HG03025 (cell line): ENCODE results near the gene RASD1.

ENCODE experiments used
- ATAC-seq: cut with Tn5 transposase; IDR thresholded peaks from one replicate; pipeline ENCODE4 v1.9.1; 2021; ENCODE audit warnings: mild to moderate bottlenecking, moderate library complexity; ENCODE audit not compliant: unreplicated experiment, low FRiP score

The RASD1 gene

DNA sequence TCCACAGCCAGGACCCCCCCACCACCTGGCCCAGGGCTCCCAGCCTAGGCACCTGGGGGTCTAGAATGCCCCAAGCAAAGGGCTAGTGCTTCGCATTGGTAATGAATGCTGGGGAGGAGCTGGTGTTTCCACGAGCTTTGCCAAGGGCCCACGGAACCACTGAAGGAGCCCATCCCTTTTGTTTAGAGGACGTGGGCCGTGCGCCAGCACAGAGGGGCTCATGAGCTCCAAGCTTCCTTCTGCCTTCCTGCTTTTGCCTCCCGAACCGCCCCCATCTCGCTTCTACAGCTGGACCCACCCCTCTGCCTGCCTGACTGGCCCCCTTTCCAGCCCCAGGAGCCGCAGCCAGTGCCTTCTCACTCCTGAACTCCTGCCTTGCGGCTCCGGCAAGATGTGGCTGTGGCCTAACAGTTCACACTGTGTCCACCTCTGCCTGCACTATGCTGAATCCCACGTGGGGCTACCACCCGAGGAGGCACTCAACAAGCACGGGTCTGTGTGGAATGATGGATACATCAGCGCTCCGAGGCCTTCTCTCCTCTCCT is 31.8 kb upstream of the RASD1 start:
- ATAC-seq, result no peak

DNA sequence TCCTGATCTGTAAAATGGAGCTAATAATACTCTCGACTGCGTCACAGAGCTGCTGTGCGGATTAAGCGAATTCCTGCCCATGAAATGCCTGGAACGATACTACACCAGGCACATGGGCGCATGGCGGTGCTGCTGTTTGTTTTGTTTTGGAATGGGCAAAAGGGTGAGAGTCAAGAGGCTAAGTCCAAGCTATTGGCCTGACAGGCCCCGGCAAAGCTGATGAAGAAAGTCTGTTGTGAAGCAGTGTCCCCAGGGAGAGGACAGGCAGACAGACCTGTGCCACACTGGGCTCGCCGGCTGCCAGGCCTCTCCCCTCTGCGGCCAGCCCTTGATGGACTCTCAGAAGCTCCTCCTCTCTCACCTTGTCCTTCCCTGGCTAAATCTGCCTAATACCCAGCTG is 31.3 kb upstream of the RASD1 start:
- no peak for ATAC-seq

DNA sequence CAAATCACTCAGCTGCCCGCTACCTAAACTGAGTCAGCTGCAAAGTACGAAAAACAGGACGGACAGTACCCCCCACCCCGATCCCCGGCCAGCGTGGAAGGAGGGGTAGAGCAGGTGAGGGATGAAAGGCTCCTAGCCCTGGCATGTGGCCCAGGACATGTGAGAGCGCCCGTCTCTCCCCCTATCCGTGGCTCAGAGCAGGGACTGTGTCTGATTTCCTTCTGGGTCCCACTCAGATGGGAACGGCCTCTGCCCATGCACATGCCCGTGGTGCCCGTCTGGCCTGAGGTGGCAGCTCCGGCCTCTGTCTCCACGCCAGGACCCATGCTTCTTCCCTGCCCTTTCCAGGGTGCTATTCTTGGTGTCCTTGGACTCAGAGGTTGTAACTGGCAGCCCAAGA is 30.2 kb upstream of the RASD1 start:
- no peak for ATAC-seq

DNA sequence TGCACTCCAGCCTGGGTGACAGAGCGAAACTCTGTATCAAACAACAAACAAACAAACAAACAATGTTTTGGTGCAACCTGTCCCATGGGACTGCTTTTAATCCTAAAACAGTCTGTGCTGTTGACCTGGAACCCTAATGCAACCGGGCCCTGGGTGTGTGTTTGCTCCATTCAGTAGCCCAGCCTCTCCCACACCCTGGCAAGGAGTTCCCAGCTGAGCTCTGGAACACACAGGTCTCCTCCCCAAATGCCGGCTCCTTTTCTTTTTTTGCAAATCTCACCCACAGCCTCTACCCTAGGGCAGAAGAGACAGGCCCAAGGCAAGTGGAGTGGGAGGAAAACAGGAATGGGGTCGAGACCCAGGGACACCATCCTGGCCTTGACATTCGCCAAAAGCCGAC is 29.8 kb upstream of the RASD1 start:
- no peak for ATAC-seq

DNA sequence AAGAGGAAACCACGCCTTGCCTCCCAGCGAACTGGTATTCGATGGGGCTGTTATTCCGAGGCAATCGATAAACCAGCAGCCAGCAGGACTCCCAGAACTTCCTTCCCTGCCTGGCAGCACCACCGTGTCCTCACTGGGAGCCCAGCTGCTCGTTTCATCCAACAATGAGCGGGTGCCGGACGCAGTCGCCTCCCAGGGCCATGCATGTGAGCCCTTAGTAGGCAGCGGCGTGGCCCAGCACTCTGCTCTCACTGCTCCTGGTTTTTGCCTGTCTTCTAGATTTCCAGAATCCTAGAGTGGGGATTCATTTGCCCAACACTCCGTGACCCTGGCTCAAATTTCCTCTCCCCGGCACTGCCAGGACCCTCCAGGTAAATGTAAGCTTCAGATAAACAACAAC is 29.1 kb upstream of the RASD1 start:
- ATAC-seq, result no peak

DNA sequence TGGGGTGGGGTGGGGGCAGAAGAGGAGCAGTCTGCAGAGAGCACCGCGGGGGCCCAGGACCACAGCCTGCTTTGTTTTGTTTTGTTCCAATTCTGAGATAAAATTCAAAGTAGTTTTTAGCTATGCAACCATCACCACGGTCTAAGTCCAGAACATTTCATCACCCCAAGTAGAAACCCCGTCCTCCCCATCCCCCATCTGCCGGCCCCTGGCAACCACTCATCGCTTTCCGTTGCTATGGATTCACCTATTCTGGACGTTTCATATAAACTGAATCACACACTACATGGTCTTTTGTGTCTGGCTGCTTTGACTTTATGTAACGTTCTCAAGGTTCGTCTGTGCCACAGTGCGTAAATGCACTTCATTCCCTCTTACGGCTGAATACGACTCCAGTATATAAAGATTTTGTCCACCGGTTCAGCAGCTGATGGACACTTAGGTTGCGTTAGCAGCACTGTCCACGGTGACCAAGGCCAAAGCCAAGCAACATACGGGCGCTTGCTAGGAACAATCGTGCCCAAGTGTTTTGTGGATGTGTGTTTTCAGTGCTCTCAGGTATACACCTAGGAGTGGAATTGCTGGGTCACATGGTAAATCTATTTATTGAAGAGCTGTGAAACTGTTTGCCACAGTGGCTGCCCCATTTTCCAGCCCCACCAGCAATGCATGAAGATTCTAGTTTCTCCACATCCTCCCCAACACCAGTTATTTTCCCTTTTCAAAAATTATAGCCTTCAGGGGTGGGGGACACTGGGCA is 27.7 kb upstream of the RASD1 start:
- no peak for ATAC-seq

DNA sequence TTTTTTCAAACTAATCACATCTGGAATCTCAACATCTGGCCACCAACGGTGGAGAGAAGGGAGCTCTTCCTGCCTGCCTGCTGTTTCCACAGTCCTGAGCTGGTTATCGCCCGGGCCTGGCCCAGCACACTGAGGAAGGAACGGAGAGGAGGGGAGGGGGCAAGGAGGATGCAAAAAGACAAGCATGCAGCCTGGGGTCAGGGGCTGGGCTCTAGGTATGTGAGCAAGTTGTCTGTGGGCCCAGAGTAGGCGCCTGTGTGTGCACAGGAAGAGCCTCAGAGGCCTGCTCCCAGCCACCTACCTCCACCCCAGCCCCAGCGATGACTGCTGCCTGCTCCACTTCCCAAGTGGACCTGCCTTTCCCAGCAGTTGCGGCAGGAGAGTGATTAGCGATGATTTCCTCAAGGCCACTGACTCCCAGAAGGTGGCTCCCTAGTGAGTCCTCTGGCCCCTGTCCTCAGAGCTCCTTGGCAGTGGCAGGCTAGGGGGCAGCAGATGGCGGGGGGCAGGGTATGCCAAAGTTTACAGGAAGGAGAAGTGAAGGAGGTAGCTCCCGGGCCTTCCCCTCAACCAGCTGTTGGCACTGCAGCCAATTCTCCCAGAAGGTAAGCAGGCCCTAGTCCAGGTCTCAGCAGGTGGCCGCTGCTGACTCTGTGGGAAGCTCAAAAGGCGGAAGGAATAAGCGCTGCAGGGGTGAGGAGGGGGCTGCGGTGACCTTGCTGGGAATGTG is 27.0 kb upstream of the RASD1 start:
- ATAC-seq, result no peak

DNA sequence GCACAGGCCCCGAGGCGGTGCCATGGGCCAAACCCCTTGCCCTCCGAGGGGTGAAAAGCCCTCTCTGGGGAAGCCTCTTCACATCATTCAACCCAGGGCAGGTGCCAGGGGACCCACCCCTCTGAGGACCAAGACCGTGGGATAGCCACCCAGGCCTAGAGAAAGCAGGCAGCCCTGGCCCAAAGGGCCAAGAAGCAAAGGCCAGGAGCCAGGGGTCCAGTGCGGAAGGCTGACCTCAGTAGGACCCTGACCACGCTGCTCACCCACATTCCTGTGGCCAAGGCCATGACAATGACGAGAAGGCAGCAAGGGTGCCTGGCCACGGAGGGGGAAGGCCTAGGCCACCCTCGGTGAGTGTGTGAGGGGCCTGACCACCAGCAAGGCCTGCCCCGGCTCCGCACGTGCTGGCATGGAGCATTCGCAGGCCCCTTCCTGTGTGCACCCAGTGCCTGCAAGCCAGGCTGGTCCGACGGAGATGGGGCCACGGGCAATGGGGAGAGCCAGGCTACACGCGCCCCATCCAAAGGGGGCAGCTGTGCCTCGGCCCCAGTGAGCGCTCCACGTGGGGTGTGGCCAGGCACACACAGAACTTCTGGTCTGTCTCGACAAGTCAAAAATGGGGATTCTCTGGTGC is 24.5 kb upstream of the RASD1 start:
- ATAC-seq, result no peak

DNA sequence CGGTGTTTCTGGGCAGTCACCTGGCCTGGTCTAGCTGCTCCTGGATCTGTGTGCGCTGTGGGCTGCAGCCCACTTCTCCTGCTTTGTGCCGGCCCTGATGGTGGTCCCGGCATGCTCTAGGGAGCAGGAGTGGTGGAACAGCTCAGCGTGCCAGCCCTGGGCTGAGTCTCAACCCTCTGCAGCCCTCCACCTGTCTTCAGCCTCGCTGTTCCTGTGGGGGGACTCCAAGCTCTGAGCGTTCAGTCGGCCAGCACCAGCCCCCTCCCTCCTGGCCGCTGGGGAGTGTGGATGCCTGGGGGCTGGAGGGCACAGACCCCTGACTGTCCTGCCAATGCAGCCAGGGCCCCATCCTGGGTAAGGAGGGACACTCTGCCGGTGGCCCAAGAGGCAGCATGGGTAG is 23.7 kb upstream of the RASD1 start:
- no peak for ATAC-seq

DNA sequence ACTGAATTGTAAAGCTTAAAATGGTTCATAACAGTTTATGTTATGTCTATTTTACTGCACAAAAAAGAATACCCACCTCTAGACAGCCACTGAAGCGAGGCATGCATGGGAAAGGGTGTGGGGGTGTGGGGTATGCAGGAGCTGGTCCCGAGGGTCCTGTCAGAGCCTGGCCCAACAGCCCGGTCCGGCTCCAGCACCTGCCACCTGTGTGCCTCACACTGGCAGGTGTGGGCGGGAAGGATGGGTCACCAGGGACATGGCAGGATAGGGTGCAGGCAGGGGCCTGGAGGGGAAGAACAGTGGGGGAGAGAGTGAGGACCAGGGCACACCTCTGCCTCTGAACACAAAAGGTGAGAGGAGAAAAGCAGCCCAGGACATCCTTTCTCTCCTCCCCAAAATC is 22.8 kb upstream of the RASD1 start:
- ATAC-seq, result no peak

DNA sequence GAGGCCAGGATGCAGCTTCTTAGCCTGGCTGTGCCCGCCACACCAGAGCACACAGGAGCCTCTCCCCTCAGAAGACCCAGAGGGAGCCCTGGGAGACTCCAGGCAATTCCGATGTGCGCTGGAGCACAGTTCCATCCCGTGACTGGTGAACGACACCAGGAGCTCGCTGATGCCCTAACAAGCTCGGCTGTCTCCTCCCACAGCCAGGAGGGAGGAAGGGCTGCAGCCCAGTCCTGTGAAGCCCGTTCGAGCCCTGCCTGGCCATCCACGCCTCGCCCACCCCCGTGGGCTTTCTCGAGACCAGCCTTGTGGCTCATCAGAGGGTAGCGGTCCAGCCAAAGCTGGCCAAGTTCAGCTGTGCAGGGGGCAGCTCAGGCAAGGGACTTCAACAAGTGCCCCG is 21.8 kb upstream of the RASD1 start:
- no peak for ATAC-seq

DNA sequence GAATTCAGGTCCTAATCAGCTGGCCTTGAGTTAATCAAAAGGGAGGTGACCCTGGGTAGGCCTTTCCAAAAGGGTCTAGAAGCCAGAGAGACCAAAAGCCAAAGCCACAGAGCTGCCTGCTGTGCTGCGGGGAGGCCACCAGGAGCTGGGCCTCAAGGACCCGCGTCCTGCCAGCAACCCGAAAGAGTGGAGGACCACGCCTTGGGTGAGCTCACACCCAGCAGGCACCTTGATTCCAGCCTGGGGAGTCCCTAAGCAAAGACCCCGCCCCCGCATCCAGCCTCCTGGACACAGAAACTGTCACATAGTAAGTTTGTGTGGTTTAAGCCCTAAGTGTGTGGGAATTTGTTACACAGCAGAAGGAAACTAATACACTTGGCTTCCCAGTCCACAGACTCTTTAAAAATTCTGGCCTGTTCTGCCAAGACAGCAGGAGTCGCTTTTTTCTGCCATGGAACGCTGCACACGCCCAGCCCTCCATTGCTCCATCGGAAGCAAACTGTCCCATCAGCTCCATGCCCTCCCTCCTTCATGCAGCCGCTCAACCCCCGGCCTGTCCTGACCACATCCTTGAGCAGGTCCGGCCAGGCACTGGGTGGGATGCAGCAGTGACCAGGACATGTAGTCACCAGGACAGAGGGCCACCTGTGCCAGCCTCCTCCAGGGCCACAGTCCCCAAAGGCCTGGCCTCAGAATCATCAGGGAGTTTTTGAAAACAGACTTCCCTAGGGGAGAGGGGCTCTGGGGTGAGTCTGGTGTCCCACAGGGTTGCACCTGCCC is 20.9 kb upstream of the RASD1 start:
- ATAC-seq, result no peak

DNA sequence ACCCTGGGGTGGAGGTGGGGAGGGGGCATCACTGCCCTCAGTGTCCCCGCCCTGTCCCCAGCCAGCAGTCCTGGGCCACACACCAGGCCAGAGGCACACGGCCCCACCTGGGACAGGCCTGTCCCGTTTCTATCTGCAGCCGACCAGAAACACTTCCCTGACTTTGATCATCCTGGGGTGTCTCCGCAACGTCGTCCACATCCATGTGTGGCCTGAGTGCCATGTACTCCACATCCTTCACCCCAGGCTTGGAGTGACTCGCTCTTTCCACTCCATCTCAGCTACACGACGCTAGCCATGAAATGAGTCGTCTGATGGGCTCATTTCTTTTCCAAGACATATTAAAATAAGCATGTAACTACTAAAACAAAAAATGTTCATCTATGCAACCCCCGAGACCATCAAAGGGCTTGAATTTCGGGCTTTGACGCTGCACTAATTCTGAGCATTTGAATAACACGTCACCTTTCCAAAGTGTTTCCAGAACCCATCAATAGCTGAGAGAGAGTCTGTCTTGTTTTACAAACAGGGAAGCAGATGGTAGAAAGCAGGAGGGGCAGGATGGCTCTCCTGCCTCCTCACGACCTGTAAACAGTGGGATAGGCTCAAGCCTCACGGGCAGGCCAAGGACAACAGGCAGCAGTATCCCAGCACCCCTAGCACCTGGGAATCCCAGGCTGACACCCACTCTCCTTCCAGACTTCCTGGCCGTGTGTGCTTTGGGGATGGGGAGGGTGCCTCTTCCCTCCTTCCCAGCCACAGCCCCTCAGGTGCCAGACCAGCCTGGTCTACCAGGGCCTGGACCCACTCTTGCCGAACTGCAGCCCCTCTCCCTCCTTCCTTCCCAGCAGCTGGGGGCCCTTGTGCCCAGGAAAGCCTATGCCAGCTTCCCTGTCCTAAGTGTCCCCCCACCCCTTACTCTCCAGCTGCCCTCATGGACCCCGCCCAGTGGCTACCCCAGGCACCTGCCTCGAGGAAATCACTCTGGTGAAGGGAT is 20.0 kb upstream of the RASD1 start:
- no peak for ATAC-seq

DNA sequence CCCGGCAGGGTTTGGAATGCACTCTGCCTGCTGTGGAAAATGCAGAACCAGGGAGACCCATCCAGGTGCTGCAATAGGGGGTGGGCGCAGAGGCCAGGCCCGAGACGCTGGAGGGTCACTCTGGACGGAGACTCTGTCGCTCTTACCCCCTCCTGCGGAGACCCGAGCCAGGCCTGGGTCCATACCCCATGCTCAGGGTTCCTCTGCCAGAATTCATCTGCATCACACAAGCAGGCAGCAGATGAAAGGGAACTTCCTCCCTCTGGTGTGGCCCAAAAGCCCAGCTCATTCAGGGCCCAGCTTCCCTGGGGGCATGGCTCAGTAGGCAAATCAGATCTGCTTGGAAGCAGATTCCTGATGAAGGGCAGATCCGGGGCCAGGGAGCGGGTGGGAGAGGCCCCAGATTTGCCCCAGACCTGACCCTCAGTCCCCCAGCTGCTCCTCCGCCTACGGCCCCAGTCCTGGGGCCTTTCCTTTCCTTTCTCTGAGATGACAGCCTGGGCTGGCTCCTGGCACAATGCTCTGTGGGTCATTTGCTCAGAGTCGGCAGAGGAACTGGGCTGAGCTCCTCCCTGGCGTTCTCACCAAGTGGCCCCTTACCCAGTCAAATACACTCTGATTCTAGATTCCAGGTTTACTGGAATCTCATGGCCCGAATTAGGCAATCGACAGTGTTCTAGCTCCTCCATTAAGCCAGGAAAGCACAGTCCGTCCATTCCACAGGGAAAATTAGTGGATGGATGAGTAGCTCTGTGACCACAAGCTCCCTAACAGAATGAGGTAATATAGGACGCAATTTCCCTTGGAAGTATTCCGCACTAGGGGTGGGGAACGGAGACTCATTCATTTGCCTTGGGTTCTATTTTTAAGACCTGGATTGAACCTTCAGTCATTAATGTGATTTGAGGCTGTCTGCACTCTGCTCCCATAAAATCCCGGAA is 19.1 kb upstream of the RASD1 start:
- ATAC-seq, result no peak

DNA sequence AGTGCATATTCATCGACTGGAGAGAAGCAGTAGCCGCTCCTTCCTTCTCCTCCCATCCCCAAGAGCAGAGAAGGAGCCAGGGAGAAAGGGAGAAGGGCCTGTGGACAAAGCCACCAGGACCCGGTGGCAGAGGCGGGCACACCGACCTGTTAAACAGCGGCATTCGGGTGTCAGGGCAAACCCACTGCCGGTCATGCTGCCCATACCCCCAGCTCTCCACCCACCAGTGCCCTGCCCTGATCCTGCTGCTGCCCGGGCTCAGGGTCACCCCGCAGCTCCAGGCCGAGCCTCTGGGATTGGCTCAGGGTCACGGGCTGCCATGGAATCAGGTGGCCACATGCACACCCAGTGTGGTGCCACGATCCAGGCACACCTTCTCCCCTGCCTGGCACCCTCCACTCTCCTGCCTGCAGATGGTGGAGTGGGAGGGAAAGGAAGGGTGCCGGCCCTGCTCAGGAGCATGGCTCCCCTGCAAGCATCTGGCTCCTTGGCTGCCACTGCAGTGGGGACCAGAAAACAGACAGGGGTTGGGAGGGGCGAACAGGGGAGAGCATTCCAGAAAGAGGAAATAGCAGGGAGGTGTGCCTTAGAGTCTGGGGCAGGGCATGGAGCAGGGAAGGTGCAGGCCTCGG is 18.3 kb upstream of the RASD1 start:
- ATAC-seq, result no peak

DNA sequence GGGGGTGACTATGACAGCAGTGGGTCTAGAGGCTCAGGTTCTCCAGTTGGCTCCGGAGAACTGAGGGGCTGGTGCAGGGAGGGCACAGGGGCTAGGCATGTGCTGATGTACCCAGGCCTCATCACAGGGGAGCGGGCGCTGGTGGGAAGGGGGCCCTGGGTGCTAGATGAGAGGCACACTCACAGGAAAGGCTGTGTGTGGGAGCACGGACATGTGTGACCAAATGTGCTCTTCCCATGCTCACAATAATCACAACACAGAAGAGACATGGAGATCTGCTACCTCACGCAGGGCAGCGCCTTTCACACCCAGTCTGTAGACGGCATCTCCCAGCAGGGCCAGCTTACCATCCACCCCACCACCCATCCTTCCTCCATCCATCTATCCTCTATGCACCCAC is 17.4 kb upstream of the RASD1 start:
- no peak for ATAC-seq

DNA sequence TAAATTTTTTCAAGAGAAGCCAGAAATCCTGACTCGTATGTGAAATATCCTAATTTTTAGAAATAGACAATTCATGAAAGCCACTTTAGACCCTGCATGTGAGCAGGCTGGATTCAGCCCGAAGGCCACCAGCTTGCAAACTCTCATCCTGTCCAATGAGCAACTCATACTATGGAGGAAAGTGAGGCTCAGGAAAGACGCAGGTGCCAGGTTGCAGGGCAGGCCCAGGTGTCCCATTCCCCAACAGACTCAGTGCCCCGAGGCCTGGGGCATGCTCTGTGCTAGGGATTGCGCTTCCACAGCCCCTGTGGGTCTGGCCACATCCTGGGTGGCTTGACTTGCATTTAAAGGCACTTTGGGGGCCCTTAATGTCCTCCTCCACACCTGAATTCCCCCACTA is 16.7 kb upstream of the RASD1 start:
- ATAC-seq, result no peak
